Measurements from ENCODE around the gene PLCH1.

DNA sequence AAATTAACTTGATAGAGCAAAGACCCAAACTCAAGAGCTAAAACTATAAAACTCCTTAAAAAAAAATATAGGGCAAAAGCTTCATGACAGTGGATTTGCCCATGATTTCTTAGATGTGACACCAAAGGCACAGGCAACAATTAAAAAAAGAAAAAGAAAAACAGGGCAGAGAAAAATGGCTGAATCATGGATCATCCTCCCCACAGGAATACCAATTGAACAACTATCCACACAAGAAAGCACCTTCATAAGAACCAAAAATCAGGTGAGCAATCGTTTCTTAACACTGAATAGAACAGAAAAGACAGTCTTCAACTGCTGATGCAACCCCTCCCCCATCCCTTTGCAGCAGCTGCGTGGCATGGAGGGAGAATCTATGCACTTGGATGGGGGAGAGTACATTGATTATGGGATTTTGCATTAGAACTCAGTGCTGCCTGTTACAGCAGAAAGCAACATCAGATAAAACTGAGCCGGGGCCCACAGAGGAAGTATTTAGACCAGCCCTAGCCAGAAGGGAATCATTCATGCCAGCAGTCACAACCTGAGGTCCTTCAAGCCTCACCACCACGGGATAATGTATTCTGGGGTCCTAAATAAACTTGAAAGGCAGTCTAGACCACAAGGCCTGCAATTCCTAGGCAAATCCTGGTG lies 45.5 kb upstream of the PLCH1 start:
- TF ChIP-seq, protein P1, sequence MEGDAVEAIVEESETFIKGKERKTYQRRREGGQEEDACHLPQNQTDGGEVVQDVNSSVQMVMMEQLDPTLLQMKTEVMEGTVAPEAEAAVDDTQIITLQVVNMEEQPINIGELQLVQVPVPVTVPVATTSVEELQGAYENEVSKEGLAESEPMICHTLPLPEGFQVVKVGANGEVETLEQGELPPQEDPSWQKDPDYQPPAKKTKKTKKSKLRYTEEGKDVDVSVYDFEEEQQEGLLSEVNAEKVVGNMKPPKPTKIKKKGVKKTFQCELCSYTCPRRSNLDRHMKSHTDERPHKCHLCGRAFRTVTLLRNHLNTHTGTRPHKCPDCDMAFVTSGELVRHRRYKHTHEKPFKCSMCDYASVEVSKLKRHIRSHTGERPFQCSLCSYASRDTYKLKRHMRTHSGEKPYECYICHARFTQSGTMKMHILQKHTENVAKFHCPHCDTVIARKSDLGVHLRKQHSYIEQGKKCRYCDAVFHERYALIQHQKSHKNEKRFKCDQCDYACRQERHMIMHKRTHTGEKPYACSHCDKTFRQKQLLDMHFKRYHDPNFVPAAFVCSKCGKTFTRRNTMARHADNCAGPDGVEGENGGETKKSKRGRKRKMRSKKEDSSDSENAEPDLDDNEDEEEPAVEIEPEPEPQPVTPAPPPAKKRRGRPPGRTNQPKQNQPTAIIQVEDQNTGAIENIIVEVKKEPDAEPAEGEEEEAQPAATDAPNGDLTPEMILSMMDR (IDR thresholded peaks at IDR 0.05) = no peak
- no peak for TF ChIP-seq POLR2A (IDR thresholded peaks at IDR 0.05)

Measured in uterus (tissue), 2 donors.